LNCaP clone FGC (cell line): ENCODE results near the gene CHRDL2.

Experiments
- DNase-seq: peaks from one replicate; pipeline ENCODE4 v3.0.0-alpha.2; 2011; ENCODE audit warnings: low read depth
- H3K4me3 ChIP-seq: 2 replicates; pipeline ENCODE4 v1.5.1; 2011; ENCODE audit warnings: mild to moderate bottlenecking, low read depth, low read length, control low read depth
- TF ChIP-seq, protein P1 (sequence below): IDR thresholded peaks from 2 replicates; pipeline ENCODE4 v1.5.1; 2012; ENCODE audit warnings: mild to moderate bottlenecking; ENCODE audit not compliant: control insufficient read depth, insufficient read depth; ENCODE audit errors: extremely low read depth

Gene CHRDL2

DNA sequence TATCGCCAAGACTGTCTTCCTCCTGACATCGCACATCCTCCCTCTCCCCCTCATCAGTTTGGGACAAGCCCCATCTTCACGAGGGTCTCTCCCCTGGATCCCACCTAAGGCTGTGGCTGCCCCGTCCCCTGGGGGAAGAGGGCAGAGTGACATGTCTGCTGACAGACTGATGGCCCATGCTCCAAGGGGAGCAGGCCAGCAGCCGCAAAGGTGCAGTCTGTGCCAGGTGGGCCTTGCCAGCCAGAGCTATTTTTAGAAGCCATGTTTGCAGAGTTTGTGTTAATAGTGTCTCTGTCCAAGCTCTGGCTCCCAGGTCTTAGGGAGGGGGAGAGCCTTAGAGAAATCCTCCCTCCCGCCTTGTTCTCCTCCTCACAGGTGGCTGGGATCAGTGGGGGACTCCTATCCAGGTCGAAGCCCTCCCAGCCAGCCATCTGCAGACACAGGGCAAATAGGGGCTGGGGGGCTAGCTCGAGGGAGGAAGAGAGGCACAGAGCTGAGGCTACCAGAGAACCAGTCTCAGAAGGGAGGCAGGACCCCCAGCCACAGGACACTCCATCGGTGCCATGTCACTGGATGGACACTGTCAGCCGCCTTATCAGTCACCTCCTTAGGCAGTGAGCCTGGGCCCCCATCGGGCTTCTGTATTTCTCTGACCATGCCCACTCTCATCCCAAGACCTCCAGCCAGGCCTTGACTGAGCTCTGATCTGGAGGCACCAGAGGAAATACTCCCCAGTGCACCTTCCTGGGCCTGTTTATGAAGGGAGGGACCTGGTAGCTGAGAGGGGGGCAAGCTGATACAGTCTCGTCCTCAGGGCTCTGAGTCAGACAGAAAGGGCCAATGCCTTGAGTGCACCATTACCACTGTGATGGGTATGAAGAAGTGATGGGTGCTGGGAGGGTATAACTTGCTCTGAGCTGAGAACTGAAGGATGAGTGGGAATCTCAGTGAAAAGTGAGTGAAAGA is 49.3 kb downstream of the CHRDL2 start:
- peak; percentile 71 for DNase-seq
- no peak overlapping the region for H3K4me3 ChIP-seq
- TF ChIP-seq, protein P1, sequence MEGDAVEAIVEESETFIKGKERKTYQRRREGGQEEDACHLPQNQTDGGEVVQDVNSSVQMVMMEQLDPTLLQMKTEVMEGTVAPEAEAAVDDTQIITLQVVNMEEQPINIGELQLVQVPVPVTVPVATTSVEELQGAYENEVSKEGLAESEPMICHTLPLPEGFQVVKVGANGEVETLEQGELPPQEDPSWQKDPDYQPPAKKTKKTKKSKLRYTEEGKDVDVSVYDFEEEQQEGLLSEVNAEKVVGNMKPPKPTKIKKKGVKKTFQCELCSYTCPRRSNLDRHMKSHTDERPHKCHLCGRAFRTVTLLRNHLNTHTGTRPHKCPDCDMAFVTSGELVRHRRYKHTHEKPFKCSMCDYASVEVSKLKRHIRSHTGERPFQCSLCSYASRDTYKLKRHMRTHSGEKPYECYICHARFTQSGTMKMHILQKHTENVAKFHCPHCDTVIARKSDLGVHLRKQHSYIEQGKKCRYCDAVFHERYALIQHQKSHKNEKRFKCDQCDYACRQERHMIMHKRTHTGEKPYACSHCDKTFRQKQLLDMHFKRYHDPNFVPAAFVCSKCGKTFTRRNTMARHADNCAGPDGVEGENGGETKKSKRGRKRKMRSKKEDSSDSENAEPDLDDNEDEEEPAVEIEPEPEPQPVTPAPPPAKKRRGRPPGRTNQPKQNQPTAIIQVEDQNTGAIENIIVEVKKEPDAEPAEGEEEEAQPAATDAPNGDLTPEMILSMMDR = no peak

DNA sequence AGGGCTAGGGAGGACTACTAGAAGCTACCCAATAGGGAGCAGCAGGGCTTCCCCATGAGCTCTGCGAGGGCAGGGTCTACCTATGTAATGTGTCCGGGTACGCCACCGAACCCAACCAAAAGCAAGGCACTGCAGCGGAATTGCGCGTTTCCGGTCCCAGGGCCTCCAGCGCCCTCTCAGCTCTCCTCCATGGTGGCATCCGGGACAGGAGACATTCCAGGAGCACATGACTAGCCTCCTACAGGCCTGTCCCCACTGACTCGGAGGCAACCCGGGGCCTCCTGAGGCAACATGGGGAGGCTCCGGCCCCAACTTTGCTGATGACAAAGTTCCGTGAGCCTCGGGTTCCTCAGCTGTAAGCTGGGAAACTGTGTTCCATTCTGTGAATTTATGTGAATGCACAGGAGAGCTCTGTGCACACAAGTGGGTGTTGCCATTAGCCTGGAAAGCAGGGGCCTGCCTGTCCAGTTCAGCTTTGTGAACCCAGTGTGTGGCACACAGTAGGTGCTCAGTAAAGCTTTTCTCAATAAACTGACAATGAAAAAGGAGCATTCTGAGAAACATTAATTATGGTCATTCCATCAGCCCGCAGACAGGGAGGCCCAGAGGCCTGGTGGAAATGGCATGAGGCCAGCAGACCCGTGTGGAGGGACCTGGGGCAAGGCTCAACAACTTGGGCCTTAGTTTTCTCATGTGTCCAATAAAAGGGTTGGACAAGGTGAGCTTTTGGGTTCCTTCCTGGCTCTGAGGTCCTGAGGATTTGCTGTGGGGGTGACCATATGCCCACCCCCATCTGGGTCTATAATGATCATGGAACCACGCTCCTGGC is 50.3 kb downstream of the CHRDL2 start:
- no peak overlapping the region for H3K4me3 ChIP-seq
- TF ChIP-seq, protein P1 = no peak
- DNase-seq = no peak

DNA sequence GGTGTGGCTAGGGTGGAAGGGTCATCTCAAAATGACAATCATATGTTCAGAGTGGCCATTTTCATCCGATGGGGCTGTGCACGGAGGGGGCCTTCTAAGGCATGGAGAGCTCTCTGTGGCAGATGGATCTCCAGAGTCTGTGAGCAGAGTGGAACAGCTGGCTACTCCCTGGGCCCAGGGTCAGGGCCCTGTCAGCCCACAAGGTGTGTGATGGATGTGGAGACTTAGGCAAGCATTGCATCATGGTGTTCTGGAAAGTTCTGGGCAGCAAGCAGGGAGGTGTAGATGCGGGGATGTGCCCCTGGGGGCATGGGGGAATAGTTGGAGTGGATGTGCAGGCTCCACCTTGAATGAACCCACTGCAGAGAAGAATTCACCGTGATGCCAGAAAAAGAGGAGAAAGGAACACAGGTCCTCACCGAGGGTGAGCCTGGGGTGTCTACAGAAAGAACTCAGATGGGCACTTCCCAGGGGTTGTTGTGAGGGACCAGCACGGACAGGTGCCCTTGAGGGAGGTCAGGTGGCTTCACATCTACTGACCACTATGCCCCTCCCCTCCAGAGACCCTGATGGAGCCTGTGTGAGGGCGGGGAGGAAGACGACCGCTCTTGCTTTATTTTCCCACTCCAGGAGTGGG is 51.1 kb downstream of the CHRDL2 start:
- DNase-seq = no peak
- TF ChIP-seq, protein P1 = no peak
- H3K4me3 ChIP-seq = no peak overlapping the region

DNA sequence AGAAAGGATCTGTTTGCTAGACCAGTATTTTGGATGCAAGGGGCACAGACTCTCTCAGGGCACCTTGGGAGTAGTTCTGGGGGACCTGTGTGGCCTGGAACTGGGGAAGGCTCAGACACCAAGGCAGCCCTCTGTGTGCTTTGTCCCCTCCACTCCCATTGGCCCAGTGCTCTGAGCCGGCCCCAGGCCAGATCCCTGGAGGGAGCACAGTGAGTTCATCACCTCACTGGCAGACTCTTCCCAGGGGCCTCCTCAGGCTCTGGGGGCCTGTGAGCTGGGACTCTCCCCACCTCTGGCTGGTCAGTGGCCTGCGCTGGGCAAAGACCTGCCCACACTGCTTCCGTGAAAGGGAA is 51.7 kb downstream of the CHRDL2 start:
- no peak overlapping the region for H3K4me3 ChIP-seq
- no peak for DNase-seq
- TF ChIP-seq, protein P1 = no peak

DNA sequence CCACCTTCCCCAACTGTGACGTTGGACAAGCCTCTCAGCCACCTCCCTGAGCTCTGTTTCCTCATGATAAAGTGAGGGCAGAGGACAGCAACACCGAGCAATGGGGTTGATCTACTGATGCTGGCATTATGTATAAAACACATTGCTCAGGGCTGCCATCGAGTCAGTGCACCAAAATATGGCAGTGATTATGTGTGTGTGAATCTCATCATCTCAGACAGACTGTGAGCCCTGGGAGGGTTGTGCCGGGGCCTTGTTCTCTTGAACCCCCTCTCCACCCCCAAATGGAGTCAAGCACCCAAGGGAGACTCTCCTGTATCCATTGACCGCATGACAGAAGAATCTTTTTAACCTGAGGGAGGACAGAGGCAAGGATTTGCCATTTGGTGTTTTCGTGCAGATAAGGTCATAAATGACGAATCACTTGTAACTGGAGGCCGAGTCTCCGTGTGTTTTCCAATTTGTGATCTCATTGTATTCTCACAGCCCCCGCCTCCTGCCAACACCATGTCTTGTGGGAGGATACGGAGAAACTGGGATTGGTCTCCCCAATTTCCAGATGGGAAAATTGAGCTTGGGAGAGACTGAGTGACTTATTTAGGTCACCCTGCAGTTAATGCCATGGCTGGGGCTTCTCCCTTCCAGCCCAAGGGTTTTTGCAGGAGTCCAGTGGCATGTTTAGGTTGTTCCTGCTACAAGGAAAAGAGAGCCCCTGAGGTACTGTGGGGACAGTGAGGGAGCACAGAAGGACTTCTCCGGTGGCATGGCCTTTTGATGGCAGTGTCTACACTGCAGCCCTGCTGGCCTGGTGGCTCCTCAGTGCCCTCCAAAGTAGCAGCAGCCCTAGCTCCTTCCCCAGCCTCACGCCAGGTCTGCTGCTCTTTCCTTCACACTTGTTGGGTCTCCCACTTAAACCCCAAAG is 52.4 kb downstream of the CHRDL2 start:
- no peak overlapping the region for H3K4me3 ChIP-seq
- DNase-seq = no peak
- TF ChIP-seq, protein P1 = no peak

DNA sequence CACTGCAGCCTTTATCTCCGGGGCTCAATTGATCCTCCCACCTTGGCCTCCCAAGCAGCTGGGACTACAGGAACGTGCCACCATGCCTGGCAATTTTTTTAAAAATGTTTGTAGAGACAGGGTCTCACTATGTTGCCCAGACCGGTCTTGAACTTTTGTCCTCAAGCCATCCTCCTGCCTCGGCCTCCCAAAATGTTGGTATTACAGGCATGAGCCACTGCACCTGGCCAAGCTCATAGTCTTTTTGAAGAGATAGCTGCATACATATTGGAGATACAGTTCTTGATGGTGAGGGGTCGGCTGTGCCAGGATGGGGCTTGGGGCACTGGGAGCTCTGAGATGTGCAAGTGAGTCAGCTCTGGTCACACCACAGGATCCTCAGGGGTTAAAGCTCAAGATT is 53.2 kb downstream of the CHRDL2 start:
- TF ChIP-seq, protein P1 = no peak
- no peak for DNase-seq
- no peak overlapping the region for H3K4me3 ChIP-seq
